ENCODE data around the gene LRCH4. TPM values are rescaled to one million over a fixed set of nuclear protein-coding genes. Genes with fewer than 3 reads are reported as not detected.

LRCH4 gene, protein sequence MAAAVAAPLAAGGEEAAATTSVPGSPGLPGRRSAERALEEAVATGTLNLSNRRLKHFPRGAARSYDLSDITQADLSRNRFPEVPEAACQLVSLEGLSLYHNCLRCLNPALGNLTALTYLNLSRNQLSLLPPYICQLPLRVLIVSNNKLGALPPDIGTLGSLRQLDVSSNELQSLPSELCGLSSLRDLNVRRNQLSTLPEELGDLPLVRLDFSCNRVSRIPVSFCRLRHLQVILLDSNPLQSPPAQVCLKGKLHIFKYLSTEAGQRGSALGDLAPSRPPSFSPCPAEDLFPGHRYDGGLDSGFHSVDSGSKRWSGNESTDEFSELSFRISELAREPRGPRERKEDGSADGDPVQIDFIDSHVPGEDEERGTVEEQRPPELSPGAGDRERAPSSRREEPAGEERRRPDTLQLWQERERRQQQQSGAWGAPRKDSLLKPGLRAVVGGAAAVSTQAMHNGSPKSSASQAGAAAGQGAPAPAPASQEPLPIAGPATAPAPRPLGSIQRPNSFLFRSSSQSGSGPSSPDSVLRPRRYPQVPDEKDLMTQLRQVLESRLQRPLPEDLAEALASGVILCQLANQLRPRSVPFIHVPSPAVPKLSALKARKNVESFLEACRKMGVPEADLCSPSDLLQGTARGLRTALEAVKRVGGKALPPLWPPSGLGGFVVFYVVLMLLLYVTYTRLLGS
- 12.7 TPM in 2 replicates for total RNA-seq

DNA sequence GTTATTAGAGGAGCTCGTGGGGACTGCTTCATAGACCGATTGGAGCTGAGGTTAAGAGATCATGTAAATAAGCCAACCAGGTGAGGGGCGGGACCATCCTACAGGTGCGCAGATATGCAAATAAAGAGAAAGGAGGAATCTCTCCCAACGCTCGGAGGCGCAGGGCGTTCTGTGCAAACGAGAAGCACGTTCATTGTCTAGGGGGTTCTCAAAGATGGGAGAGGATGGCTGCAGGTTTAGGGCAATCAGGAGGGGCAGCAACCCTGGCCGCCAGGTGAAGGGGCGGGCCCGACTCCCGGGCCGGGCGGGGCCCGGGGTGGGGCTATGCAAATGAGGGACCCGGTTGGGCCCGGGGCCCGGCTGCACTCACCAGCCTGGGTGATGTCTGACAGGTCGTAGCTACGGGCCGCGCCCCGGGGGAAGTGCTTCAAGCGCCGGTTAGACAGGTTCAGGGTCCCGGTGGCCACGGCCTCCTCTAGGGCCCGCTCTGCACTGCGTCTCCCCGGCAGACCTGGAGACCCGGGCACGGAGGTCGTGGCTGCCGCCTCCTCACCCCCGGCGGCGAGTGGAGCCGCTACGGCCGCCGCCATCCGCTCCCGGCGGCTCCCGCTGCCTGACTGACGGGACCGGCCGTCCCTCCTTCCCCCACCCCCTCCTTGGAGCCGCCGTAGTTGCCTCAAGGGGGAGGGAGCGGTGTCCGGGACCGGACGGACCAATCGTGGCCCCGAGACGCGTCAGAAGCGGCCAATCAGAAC lies at the start of gene LRCH4:
TSS of gene LRCH4 (minus strand) at position 619 of the 755 bp plus-strand sequence. CDS start at position 590, 29 bp downstream.

DNA sequence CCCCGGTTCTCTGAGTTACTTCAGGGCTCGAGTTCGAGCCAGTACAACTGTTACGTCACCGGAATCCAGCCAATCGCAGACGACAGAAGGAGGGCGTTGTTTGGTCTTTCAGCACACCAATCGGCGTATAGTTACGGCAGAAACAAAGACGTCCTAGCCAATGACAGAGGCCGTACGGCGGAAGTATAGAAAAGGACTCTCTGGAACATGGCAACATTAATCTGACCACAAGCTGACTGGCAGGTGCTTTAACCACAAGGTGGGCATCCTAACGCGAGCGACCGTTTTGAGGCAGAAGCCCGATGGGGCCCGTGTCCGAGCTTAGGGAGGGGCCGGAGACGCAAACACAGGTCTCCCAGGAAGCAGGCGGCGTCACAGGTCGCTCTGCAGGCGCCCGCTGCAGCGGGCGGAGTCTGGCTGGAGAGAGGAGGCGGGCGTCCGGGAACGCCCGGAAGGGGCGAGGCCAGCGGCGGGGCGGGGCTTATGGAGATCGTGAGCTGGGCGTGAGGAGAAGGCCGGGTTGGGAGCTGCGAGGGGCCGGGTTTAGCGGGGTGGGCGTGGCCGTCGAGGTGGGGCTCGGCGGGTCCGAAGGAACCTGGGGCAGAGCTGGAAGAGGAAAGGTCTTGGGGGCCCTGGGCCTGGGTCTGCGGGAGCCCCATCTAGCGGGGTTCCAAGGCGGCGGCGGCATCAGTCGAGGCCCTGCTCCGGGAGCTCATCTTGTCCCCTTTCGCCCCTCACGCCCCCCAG lies 26.2 kb upstream of the LRCH4 start, which contains the start of gene MOSPD3:
TSS of gene MOSPD3 (plus strand) at position 558 of the 747 bp plus-strand sequence. CDS start 252 bp downstream, outside the sequence.

DNA sequence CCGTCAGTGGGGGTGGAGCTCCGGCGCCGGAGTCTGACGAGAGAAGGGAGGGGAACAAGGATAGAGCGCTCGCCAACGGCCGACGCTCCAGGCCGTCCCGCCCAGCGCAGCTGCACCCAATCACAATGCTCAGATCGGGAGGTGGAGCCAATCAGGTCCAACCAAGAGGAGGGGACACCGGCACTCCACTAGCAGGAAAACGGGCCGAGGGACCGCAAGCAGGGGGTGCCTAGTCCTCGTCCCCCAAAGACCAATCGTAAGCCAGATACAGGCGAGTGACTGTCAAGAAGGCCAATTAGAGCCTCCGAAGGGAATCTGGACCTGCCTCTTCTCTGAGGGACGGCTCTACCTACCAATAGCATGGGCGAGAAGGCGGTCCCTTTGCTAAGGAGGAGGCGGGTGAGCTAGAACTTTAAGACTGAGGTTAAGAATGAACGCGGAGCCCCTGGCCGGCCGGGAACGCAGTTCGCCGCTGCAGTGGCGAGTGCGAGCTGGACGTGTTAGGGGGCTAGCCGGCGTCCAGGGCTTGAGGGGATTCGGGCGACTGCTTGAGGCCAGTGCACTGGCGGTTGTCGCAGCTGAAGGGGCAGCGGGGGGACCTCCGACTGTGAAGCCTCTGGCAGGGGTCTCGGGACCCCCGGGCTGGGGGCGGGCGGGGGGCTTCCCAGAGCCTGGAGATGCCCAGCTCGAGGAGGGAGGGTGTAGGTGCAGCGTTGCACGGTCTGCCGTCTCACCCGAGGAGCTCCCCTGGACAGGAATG lies 517 bp upstream of the LRCH4 start, which contains the start of gene FBXO24:
TSS of gene FBXO24 (plus strand) at position 63 of the 760 bp plus-strand sequence. CDS start at position 361, 298 bp downstream.

DNA sequence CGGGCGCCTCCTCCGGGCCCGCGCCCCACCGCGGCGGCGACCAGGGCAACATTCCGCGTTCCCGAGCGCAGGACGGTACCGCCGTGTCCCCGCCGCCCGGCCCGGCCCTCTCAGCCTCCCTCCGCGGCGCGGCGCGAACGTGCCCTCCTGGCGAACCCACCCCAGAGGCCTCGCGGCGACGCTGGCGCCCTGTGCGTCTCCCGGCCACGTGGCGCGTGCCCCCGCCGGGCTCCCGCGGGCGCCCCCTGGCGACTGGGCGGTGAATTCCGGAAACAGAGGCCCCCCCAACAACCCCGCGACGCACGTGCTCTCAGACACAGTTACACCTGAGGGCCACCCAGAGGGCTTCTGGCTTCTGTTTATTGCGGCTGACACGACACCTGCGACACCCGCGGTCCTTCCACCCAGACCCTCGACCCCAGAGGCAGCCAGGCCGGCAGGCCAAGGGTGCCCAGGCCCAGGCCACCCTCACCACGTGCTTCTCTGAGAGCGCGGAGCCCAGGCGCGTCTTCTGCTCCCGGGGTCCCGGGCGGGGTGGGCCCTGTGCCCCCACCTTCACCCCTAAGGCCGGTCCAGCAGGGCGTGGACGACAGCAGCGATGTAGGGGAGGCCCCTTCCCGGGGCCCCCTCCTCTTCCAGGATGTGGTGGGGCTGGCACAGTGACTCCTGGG lies 12.1 kb downstream of the LRCH4 start, which contains the start of gene SAP25:
TSS of gene SAP25 (minus strand) at position 210 of the 671 bp plus-strand sequence. CDS start at position 52, 158 bp downstream.

DNA sequence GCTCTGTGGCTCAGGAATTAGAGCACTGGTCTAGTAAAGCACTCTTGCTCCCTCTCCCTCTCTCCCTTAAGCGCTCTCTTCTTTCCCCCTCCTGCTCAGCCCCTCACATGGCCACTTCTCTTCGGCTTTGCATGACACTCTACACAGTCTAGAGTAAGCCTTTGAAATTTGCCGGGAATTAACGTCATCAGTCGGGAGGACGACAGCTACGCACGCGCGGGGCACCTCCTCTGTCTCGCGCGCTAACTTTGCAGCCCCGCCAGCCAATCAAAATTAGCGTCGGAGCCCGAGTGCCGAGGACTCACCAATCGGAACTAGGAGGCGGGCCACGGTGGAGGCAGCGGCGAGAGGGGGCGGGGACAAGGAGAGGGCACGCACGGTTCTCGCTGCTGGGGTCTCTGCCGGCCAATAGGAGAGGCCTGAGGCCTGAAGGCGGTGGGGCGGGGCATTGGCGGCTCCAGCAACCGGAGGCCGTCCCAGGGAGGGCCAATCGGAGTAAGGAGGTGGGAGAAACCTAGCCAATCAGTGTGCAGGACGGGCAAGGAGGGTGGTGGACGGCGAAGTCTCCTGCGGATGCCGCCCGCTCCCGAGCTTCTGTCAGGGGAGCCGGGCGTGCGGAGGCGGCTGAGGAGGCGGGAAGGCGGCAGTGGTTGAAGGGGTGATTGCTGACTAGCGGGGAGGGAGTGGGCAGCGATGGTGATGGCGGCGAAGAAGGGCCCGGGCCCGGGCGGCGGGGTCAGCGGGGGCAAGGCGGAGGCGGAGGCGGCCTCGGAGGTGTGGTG lies 47.1 kb downstream of the LRCH4 start, which contains the start of gene AGFG2:
TSS of gene AGFG2 (plus strand) at position 550 of the 782 bp plus-strand sequence. CDS start at position 694, 144 bp downstream.

Other genes with a start within 250 kb of the LRCH4 start
- 5.8 and 6.2 TPM in 2 replicates for gene PILRB, start 228.0 kb downstream of the LRCH4 start, total RNA-seq
- gene PILRA, start 212.6 kb downstream of the LRCH4 start, total RNA-seq: under 0.01 and 0.28 TPM in 2 replicates
- gene ZCWPW1, start 157.4 kb downstream of the LRCH4 start, total RNA-seq: 1.7 and 1.9 TPM in 2 replicates
- 16.3 and 26.6 TPM in 2 replicates for gene MEPCE, start 156.3 kb downstream of the LRCH4 start, total RNA-seq
- 19.2 and 30.3 TPM in 2 replicates for gene PPP1R35, start 149.6 kb downstream of the LRCH4 start, total RNA-seq
- 0.19 and 1.7 TPM in 2 replicates for gene SPACDR, start 121.9 kb downstream of the LRCH4 start, total RNA-seq
- gene TSC22D4, start 106.9 kb downstream of the LRCH4 start, total RNA-seq: 13.2 and 17.1 TPM in 2 replicates
- gene NYAP1, start 102.2 kb downstream of the LRCH4 start, total RNA-seq: 0.19 and 0.85 TPM in 2 replicates
- 3.7 and 9.2 TPM in 2 replicates for gene AGFG2, start 46.9 kb downstream of the LRCH4 start, total RNA-seq
- gene SAP25, start 12.2 kb downstream of the LRCH4 start, total RNA-seq: not detected in 2 replicates
- 0.28 and 0.77 TPM in 2 replicates for gene FBXO24, start 199 bp upstream of the LRCH4 start, total RNA-seq
- gene PCOLCE, start 16.2 kb upstream of the LRCH4 start, total RNA-seq: 24.2 and 39.5 TPM in 2 replicates
- 2.5 and 6.8 TPM in 2 replicates for gene MOSPD3, start 26.4 kb upstream of the LRCH4 start, total RNA-seq
- 0.77 and 2.3 TPM in 2 replicates for gene TFR2, start 55.4 kb upstream of the LRCH4 start, total RNA-seq
- not detected in 2 replicates for gene ACTL6B, start 70.3 kb upstream of the LRCH4 start, total RNA-seq
- gene GNB2, start 87.6 kb upstream of the LRCH4 start, total RNA-seq: 57.5 and 169 TPM in 2 replicates
- gene GIGYF1, start 108.1 kb upstream of the LRCH4 start, total RNA-seq: 9.8 and 13.2 TPM in 2 replicates
- 29.3 and 60.6 TPM in 2 replicates for gene POP7, start 120.0 kb upstream of the LRCH4 start, total RNA-seq
- not detected in 2 replicates for gene EPO, start 134.3 kb upstream of the LRCH4 start, total RNA-seq
- not detected in 2 replicates for gene ZAN, start 147.5 kb upstream of the LRCH4 start, total RNA-seq
- 40.9 and 47.7 TPM in 2 replicates for gene EPHB4, start 241.4 kb upstream of the LRCH4 start, total RNA-seq